HG02981 (cell line): ENCODE results near the gene C13orf46.
"Not testable (repeated sequence)": the region's sequence is repeated elsewhere in the genome, so short reads cannot be mapped to it uniquely, and the experiment has no call there.

Experiments
- ATAC-seq: cut with Tn5 transposase; IDR thresholded peaks from one replicate; pipeline ENCODE4 v1.9.1; 2021; ENCODE audit warnings: mild to moderate bottlenecking, moderate library complexity; ENCODE audit not compliant: unreplicated experiment

C13orf46 gene

GRCh38 chr13:113995051-113995601, 21.2 kb upstream of the C13orf46 start:
- no peak for ATAC-seq

- no peak for ATAC-seq
Measured at GRCh38 chr13:113992276-113993005, 18.6 kb upstream of the C13orf46 start.

- no peak for ATAC-seq
Measured at GRCh38 chr13:113991676-113992179, 17.9 kb upstream of the C13orf46 start.

- no peak for ATAC-seq
Measured at GRCh38 chr13:113991191-113991669, 17.4 kb upstream of the C13orf46 start.

GRCh38 chr13:113990321-113990837, 16.5 kb upstream of the C13orf46 start:
- no peak for ATAC-seq

GRCh38 chr13:113989585-113990300, 15.9 kb upstream of the C13orf46 start:
- ATAC-seq, result no peak

GRCh38 chr13:113988859-113989258, 15.0 kb upstream of the C13orf46 start:
- ATAC-seq, result not testable (repeated sequence)

- ATAC-seq, result no peak
Measured at GRCh38 chr13:113982296-113982661, 8.4 kb upstream of the C13orf46 start.

- ATAC-seq, result no peak
Measured at GRCh38 chr13:113981611-113982295, 7.9 kb upstream of the C13orf46 start.

- no peak for ATAC-seq
Measured at GRCh38 chr13:113981194-113981605, 7.3 kb upstream of the C13orf46 start.

GRCh38 chr13:113980489-113981064, 6.7 kb upstream of the C13orf46 start:
- ATAC-seq, result no peak

- ATAC-seq, result no peak
Measured at GRCh38 chr13:113979791-113980471, 6.1 kb upstream of the C13orf46 start.

GRCh38 chr13:113978741-113979481, 5.0 kb upstream of the C13orf46 start:
- ATAC-seq, result no peak

GRCh38 chr13:113977976-113978375, 4.1 kb upstream of the C13orf46 start:
- ATAC-seq, result no peak

GRCh38 chr13:113976711-113977684, 3.1 kb upstream of the C13orf46 start:
- no peak for ATAC-seq

GRCh38 chr13:113975416-113975815, 1.5 kb upstream of the C13orf46 start:
- no peak for ATAC-seq

GRCh38 chr13:113974304-113975281, 717 bp upstream of the C13orf46 start:
- no peak for ATAC-seq
